K562 (cell line): ENCODE data around the gene GALNS. TPM values are rescaled to one million over a fixed set of nuclear protein-coding genes. Genes with fewer than 3 reads are reported as not detected.

ENCODE experiments used
- FIP1L1 ChIP-seq: fragments of 200-400 bp; formaldehyde crosslinking; IDR thresholded peaks from 2 replicates; pipeline ENCODE4 v1.6.1; 2018; ENCODE audit warnings: mild to moderate bottlenecking, low read depth, low read length; ENCODE audit not compliant: poor library complexity, severe bottlenecking
- HOXB6 ChIP-seq: fragments of 250-450 bp; sonication (Bioruptor Pico); IDR thresholded peaks from 2 replicates; pipeline ENCODE4 v1.5.1; 2022; ENCODE audit warnings: mild to moderate bottlenecking, borderline replicate concordance
- JUN ChIP-seq, 2 experiments: sonication (generic) in 1 of 2; formaldehyde crosslinking in 1 of 2; IDR thresholded peaks; 2 replicates each; pipeline versions ENCODE4 v1.6.1 to v1.8.0; 2012 to 2022; ENCODE audit warnings: borderline replicate concordance in 2 of 2, mild to moderate bottlenecking in 2 of 2, improper control_type of control experiment in 1 of 2, low read depth in 1 of 2, low read length in 1 of 2, missing genetic modification reagents in 1 of 2
- KAT8 ChIP-seq: fragments of 450-650 bp; IDR thresholded peaks from 2 replicates; pipeline ENCODE4 v1.6.1; 2016; ENCODE audit warnings: low read depth, mild to moderate bottlenecking
- L3MBTL2 ChIP-seq: fragments of 450-650 bp; IDR thresholded peaks from 2 replicates; pipeline ENCODE4 v1.6.1; 2016; ENCODE audit warnings: mild to moderate bottlenecking, moderate library complexity
- MITF ChIP-seq: IDR thresholded peaks from 2 replicates; pipeline ENCODE4 v1.6.1; 2014; ENCODE audit warnings: antibody characterized with exemption
- NFATC3 ChIP-seq: fragments of 450-650 bp; IDR thresholded peaks from 2 replicates; pipeline ENCODE4 v1.6.1; 2017; ENCODE audit warnings: mild to moderate bottlenecking
- RBM34 ChIP-seq: fragments of 200-400 bp; formaldehyde crosslinking; IDR thresholded peaks from 2 replicates; pipeline ENCODE4 v1.6.1; 2018; ENCODE audit warnings: low read length, borderline replicate concordance; ENCODE audit not compliant: insufficient read depth
- TAF1 ChIP-seq: IDR thresholded peaks from 2 replicates; pipeline ENCODE4 v1.6.1; 2011; ENCODE audit warnings: mild to moderate bottlenecking, low read length, moderate library complexity; ENCODE audit not compliant: insufficient read depth, control insufficient read depth, severe bottlenecking; ENCODE audit errors: extremely low read depth
- TFE3 ChIP-seq: fragments of 450-650 bp; formaldehyde crosslinking; IDR thresholded peaks from 2 replicates; pipeline ENCODE4 v1.4.0; 2020; ENCODE audit warnings: mild to moderate bottlenecking, mixed read lengths
- YY1 ChIP-seq, 3 experiments: IDR thresholded peaks; 2 replicates each; pipeline ENCODE4 v1.6.1; 2011; ENCODE audit warnings: low read length in 2 of 3, mild to moderate bottlenecking in 2 of 3, moderate library complexity in 2 of 3, borderline replicate concordance in 1 of 3, control low read depth in 1 of 3, low read depth in 1 of 3; ENCODE audit not compliant: insufficient read depth in 3 of 3, insufficient replicate concordance in 2 of 3, control insufficient read depth in 1 of 3, insufficient read length in 1 of 3; ENCODE audit errors: extremely low read depth in 1 of 3
- ZFP30 ChIP-seq: fragments of 250-450 bp; sonication (Bioruptor Pico); IDR thresholded peaks from 2 replicates; pipeline ENCODE4 v1.8.0; 2022; ENCODE audit warnings: moderate library complexity, mild to moderate bottlenecking, inconsistent platforms, borderline replicate concordance
- ZNF280A ChIP-seq: fragments of 450-650 bp; IDR thresholded peaks from 2 replicates; pipeline ENCODE4 v1.6.1; 2018; ENCODE audit warnings: mild to moderate bottlenecking, low read depth; ENCODE audit not compliant: partially characterized antibody
- ZNF518B ChIP-seq: fragments of 250-450 bp; sonication (Bioruptor Pico); IDR thresholded peaks from 2 replicates; pipeline ENCODE4 v1.5.0; 2021; ENCODE audit warnings: mild to moderate bottlenecking, moderate library complexity
- polyA plus RNA-seq, 8 experiments: library from polyadenylated mRNA; depleted of rRNA in 4 of 8; stranded (reverse) in 5 of 8; unstranded in 3 of 8; fragments of >200 nt; fragmentation: Nextera tagmentation in 2 of 8; fragmentation: Illumina TruSeq in 1 of 8; extraction: Ambion mirVana in 2 of 8; extraction: Trizol in 1 of 8; gene quantifications; 2 replicates each; pipeline versions ENCODE4 v1.2.1 to v1.2.3, GENCODE V29; 2011 to 2014; ENCODE audit warnings: inconsistent platforms in 1 of 8, missing spikeins in 1 of 8
- total RNA-seq, 7 experiments: library from RNA; depleted of rRNA in 6 of 7; stranded (reverse); fragments of >200 nt in 6 of 7; fragmentation: Illumina TruSeq in 2 of 7; extraction: Trizol in 2 of 7; gene quantifications; 2 replicates each; pipeline versions ENCODE4 v1.2.1 to v1.2.3, GENCODE V29; 2011 to 2021; ENCODE audit warnings: low replicate concordance in 1 of 7

The GALNS gene
- total and polyA plus RNA-seq, 9 of the 15 experiments (the other 6 are each of a cell fraction or from before 2014, with no cell fraction given): 0.38 to 13.2 (median 4.3) TPM

GRCh38 chr16:88871349-88871702, 14.6 kb upstream of the GALNS start (continued):
- TF ChIP-seq YY1 (IDR thresholded peaks at IDR 0.05; ENCODE audit: borderline replicate concordance in 1 of 3, control insufficient read depth in 1 of 3, extremely low read depth in 1 of 3, insufficient read depth in 3 of 3, insufficient read length in 1 of 3, insufficient replicate concordance in 2 of 3, low read depth in 1 of 3, low read length in 2 of 3): peak in 1 of 3 experiments; percentile 70
- TF ChIP-seq MITF: no peak
- TF ChIP-seq RBM34: no peak
- peak; percentile 14 for TF ChIP-seq FIP1L1
- TF ChIP-seq TAF1: no peak
- TF ChIP-seq TFE3 (CRISPR knock-in tag): no peak
- no peak for TF ChIP-seq NFATC3
- no peak for TF ChIP-seq JUN (IDR thresholded peaks at IDR 0.05; ENCODE audit: borderline replicate concordance, low read depth, low read length)
- TF ChIP-seq JUN (CRISPR knock-in tag; IDR thresholded peaks at IDR 0.05; ENCODE audit: borderline replicate concordance): no peak
- no peak for TF ChIP-seq L3MBTL2
- TF ChIP-seq ZNF280A: no peak
- TF ChIP-seq ZFP30: no peak
- no peak for TF ChIP-seq ZNF518B
- TF ChIP-seq KAT8: no peak
- no peak for TF ChIP-seq HOXB6 (CRISPR knock-in tag)
